SK-N-MC (cell line): ENCODE measurements around the gene TAF4.

Source experiments
- EZH2 ChIP-seq: fragments of 200-600 bp; sonication (generic); IDR thresholded peaks from one replicate; pipeline ENCODE4 v1.6.1; 2017; ENCODE audit warnings: antibody characterized with exemption
- FOXP2 ChIP-seq: optimal IDR thresholded peaks from 2 replicates; pipeline ENCODE3; 2011; ENCODE audit warnings: mild to moderate bottlenecking, moderate library complexity; ENCODE audit not compliant: insufficient read depth; ENCODE audit errors: extremely low read length, control extremely low read depth
- POLR2AphosphoS5 ChIP-seq: IDR thresholded peaks from 2 replicates; pipeline ENCODE4 v1.6.1; 2012; ENCODE audit warnings: mild to moderate bottlenecking, low read depth, low read length, borderline replicate concordance

- TF ChIP-seq POLR2AphosphoS5 = no peak
- no peak for TF ChIP-seq FOXP2
- no peak for TF ChIP-seq EZH2
These were observed 75.9 kb downstream of the TAF4 start for GRCh38 chr20:61989741-61990140.
